GM12873 (cell line): ENCODE measurements around the gene PGAM5.

Experiments
- CTCF ChIP-seq: IDR thresholded peaks from 2 replicates; pipeline ENCODE4 v1.5.1; 2012; ENCODE audit warnings: low read depth, mild to moderate bottlenecking, moderate library complexity, low read length, control low read depth; ENCODE audit not compliant: insufficient read depth; ENCODE audit errors: missing control alignments

Gene PGAM5

DNA sequence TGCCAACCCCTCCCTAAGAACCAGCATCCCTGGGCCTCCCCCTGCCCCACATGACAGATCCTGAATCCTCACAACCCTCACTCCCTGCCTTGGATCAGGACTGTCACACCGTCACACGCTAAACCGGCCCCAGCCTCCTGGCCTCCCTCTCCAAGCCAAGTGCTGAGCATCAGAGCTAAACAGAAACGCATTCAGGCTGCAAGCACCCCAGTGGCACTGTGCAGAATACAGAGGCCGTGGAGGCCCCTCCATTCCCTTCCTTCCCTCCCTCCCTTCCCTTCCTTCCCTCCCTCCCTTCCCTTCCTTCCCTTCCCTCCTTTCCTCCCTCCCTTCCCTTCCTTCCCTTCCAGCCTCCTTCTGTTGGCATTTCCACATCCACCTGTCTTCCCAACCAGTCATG, 36.1 kb upstream of the PGAM5 start:
- TF ChIP-seq CTCF, result no peak

GRCh38 chr12:132675757-132676432, 34.7 kb upstream of the PGAM5 start:
- no peak for TF ChIP-seq CTCF

DNA sequence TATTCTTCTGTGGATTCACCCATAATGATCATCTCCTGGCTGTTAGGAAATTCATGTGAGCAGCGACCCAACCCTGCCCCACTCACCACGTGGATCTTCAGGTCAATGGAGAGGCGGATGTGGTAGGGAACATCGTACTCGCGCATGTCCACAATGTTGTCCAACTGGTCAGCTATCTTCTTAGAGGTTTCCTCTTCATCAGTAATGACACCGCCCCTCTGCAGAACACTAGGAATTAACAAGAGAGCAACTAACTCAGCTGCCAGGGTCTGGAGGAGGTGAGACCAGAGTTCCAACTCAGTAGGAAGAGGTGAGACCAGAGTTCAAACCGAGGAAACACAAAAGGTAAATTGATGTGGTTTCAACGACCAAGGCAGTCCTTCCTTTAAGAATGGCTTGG, 33.1 kb upstream of the PGAM5 start:
- no peak for TF ChIP-seq CTCF

GRCh38 chr12:132685400-132685799, 25.2 kb upstream of the PGAM5 start:
- no peak for TF ChIP-seq CTCF

GRCh38 chr12:132686825-132687210, 23.8 kb upstream of the PGAM5 start:
- TF ChIP-seq CTCF, result no peak

DNA sequence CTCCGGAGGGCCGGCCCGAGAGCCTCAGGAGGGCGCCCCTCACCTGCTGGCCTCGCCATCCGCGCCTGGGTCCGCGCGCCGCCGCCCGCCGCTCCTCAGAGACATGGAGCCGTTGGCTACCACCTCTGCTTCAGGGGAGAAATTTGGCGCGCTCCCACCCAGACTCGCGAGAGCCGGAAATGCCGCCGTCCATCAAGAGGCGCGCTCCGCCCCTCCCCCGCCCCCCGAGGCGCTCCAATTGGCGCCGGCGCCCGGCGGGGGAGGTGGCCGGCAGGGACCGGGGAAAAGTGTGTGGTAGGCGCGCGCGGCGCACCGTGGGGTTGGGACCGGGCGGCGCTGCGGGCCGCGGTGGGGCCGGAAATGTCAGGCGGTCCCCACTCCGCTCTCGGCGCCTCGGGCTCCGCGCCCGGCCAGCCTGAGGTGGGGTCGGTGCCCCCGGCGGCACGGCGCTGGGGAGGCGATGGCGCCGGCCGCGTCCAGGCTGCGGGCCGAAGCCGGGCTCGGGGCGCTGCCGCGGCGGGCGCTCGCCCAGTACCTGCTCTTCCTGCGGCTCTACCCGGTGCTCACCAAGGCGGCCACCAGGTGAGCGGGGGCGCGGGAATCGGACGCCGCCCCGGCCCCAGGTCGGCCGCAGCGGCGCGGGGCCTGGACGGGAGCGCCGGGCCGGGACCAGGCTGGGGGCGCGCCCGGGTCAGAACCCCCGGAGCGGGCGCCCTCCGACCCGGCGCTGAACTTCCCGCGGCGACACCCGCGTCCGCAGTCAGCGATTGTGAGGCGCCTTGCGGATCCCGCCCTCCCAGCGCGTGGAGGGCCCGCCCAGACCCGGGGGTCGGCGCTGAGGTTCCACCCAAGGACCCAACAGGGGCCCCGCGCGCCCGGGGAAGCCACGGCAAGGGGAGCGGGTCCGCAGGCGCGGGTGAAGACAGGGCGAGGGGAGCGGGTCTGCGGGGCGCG, 23.2 kb upstream of the PGAM5 start, which contains the start of the genes POLE and PXMP2:
Gene POLE, minus strand, starts transcription at position 132 of the 954 bp plus-strand sequence. Its CDS starts 27 bp downstream, at position 105.
Gene PXMP2, plus strand, starts transcription at position 377 of the 954 bp plus-strand sequence. Its CDS starts 84 bp downstream, at position 461.
- no peak for TF ChIP-seq CTCF

GRCh38 chr12:132689227-132689626, 21.4 kb upstream of the PGAM5 start:
- no peak for TF ChIP-seq CTCF
